OCI-M2 (cell line): ENCODE results near the gene MARCHF10.

Source experiments
- DNase-seq: peaks from one replicate; lab custom pipeline; 2025; ENCODE audit not compliant: unreplicated experiment; lab: John Stamatoyannopoulos, UW

Gene MARCHF10

DNA sequence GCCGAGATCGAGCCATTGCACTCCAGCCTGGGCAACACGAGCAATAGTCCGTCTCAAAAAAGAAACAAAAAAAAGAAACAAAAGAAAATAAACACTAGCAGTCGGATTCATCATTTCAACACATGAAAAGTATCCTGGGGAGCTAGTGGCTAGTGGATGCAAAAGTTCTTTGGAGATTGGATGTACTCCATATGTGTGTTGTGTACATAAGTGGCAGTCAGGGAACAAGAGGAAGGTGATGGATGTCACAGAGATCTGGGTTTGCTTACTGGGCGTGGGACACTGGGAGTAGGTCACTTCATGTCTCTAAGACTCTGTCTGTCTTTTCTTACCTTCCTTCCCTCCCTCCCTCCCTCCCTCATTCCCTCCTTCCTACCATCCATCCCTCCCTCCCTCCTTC is 145.3 kb downstream of the MARCHF10 start:
- no peak for DNase-seq

DNA sequence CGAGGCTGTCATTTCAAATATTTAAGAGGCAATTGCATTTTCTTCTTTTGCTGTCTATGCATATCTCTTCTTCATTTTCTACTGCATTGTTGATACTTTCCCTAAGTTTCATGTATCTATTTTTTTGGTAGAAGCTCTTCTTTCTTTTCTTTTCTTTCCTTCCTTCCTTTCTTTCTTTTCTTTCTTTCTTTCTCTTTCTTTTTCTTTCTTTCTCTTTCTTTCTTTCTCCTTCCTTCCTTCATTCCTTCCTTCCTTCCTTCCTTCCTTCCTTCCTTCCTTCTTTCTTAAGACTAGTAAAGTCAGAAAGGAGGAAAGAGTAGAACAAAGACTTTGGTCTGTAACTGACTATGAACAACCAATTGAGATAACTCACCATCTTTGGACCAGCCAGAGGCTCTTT is 146.8 kb downstream of the MARCHF10 start:
- DNase-seq = no peak

GRCh38 chr17:62660629-62661118 is 147.4 kb downstream of the MARCHF10 start:
- DNase-seq = no peak

- DNase-seq = no peak
Measured at GRCh38 chr17:62658136-62658920, 149.8 kb downstream of the MARCHF10 start.

DNA sequence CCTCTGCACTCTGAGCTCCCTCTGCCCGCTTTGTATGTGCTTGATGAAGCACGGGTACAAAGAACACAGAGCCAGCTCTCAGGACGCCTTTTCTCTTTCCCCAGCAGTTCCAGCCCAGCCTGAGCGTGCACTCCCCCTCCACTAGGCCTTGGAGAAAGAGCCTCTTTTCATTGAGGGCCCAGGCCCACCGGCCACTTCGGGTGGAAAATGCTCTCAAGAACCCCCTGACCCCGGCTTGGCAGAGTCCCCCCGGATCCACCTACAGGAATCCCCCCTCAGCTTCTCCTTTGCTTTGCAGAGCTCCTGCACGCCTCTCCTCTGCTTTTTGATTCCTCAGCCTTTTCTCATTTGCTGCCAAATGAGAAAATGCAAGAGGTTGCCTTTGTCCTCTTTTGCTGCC is 150.4 kb downstream of the MARCHF10 start:
- no peak for DNase-seq

DNA sequence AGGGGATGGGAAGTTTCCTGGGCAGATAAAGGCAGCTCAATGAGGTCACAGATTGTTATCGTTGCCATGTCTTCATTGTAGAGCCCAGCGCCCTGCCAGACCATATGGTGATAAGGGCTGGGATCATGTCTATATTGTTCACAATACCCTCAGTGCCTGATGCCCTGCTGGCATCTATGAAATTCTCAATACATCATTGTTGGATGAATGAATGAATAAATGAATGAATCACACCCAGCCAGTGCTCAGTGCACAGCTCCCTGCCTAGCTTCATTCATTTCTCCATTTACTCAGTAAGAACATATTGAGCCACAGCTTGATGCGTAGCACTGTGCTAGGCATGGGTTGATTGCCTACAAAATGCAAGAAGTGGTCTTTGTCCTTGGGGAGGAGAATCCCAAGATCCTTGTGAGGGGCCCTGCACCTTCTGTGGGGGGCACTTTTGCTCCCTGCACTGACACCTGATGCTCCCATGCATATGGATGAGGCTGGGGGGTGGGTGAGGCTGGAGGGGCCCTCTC is 150.9 kb downstream of the MARCHF10 start:
- DNase-seq = no peak

DNA sequence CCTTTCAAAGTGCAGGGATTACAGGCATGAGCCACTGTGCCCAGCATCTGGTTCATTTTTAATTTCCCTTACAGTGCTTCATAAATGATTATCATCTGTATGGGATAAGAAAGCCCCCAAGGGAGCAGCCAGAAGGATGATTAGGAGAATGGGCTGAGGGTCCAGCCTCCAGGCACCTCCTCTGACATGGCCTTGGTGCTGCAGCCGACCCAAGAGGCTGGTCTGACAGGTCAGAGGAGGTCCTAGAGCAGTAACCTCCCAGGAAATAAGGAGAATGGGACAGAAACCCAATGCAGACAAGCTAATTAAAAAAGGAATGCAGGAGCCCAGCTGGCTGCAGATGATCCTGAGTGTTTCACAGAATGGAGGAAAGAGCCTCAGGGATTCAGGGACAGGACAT is 151.7 kb downstream of the MARCHF10 start:
- no peak for DNase-seq

- DNase-seq = no peak
Measured at GRCh38 chr17:62655656-62656055, 152.5 kb downstream of the MARCHF10 start.

DNA sequence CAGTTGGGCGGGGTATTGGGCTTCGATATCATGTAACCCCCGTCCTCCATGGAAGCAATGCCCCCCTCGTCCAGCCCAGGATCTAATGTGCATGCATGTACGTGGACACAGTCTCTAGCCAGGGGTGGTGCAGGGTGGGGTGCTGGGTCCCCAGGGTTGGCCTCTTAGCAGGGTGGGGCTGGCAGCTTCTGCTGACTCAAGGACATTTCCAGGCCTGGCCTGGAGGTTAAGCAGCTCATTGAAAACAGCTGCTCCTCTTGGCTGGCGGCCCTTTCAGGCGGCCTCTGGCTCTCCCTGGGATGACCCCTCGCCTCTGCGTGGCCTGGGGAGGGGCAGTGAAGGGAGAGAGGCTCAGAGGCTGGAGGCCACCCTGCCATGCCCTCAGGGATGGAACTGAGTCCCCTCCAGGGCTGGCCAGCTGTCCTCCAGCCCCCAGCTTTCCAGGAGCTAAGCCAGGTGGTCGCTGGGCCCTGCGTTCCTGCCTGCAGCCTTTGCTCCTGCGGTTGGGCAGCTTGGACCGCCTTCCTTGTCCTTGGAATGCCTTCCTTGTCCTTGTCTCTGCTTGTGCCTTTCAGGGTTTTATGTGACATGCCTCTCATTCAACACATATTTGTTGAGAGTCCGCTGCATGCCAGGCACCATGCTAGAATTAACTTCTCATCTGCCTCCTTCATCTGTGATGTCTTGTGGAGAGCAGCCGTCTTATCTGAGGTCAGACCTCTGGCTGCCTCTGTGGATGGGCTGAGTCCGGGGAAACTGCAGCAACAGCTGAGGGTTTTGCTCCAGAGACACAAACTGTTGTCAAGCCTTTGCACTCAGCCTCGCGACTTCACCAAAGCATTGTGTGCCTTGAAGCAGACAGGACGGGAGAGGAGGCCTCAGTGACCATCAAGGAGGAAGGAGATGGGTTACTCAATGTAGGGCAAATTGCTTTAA is 154.0 kb downstream of the MARCHF10 start:
- no peak for DNase-seq

DNA sequence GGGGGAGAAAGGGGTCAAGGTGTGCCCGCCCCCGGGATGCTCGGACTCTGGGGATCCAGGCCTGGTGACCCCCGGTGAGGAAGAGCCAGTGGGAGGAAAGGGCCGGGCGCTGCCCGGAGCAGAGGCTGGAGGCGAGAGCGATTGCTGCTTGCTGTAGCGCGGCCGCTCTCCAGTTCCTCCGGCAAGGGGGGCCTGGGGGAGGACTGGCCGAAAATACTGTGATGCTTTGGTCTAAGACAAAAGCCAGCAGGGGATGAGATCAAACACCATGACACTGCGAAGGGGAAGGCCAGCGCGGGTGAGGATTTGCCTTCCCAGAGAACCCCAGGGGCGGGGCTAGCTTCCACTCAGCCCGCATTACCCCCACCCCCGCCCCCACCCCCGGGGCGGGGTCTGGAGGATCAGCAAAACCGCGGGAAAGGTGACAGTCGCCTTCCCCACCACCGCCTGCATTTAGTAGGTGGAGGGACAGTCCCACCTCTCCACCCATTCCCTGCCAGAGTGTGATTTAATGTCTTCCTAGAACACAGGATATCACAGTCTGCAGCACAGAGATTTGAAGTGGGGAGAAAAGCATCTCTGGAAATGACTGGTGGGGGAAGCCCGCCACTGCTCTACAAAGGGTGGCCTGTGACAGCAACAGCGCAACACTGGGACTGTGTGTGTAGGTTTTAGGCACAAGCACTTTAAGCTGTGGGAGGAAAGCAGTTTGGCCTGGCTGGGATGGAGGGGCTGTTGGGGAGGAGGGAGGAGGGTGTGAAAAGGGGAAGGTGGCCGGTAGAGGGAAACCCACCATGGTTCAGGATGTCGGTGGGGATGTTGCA is 154.9 kb downstream of the MARCHF10 start:
- DNase-seq = no peak

DNA sequence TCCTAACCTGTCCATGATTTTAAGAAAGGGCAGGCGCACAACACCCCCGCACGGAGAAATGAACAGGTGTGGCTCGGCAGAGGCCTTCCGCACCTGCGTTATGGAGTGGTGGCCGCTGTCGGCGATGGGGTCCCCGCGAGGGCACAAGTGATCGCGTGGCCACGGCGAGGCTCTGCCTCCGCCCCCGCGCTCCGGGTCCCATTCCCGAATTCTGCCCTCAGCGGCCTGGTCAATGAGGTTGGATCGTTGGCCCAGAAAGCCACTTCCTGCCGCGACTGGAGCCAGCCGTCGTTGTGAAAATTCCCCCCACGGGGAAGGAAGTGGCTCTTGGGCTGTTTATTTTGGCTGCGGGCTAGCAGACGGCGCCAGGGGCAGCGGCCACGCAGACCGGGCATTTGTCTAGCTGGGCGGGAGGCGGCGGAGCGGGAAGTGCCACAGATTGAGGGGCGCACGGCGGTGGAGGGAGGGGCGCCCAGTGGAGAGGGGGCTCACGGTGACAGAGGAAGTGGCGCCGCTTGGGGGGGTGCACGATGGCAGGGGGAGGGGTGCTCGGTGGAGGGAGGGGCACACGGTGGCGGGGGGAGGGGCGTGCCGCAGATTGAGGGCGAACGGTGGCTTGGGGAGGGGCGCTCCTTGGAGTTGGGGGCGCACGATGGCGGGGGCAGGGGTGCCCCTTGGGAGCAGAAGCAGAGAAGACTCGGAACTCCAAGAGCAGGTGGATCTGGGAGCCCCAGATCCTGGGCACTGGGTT is 155.7 kb downstream of the MARCHF10 start:
- DNase-seq = no peak
